NCI-H510A treated with DMSO at 0.1 percent for 48 hours (cell line): ENCODE data around the gene GUCY2F.

Source experiments
- DNase-seq: peaks from one replicate; lab custom pipeline; 2025; lab: John Stamatoyannopoulos, UW

GUCY2F gene

DNA sequence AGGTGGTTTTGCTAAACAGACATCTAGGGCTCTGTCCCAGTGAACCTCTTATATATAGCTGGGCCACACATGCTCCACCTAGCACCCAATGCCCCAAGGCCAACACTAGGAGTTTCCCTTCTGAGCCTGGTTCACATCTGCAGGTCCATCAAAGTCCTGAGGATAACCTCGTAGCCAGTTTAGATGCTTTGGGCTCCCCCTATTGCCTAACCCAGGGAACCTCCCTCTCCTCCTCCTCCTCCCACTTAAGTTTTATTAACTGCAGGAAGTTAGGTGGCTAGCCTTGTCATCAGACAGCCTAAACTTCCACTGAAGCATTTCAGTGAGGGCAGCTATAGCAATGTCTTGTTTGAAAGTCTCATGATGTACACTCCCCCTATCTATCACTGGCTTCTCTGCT lies 88.0 kb downstream of the GUCY2F start:
- no peak for DNase-seq

GRCh38 chrX:109392895-109393294 lies 89.0 kb downstream of the GUCY2F start:
- no peak for DNase-seq

GRCh38 chrX:109390556-109390955 lies 91.3 kb downstream of the GUCY2F start:
- DNase-seq = no peak

GRCh38 chrX:109389917-109390316 lies 92.0 kb downstream of the GUCY2F start:
- DNase-seq = no peak

DNA sequence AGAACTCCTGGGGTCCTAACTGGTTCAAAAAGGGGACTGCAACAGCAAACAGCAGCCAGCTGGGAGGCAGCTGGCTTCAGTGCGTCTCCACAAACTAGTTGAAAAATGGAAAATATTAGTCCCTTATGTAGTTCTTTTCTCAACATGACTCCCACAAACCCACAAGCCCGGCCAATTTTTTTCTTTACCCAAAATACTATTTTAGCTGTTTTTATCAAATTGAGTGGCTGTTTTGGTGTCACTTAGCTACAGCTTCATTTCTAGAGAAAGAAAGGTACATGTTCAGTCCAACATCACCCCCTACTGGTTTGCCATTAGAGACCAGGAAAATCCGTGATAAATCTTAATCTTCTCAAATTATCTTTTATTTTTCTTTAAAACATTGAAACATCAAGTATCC lies 97.2 kb downstream of the GUCY2F start:
- DNase-seq = no peak

GRCh38 chrX:109382332-109382731 lies 99.6 kb downstream of the GUCY2F start:
- DNase-seq = no peak

DNA sequence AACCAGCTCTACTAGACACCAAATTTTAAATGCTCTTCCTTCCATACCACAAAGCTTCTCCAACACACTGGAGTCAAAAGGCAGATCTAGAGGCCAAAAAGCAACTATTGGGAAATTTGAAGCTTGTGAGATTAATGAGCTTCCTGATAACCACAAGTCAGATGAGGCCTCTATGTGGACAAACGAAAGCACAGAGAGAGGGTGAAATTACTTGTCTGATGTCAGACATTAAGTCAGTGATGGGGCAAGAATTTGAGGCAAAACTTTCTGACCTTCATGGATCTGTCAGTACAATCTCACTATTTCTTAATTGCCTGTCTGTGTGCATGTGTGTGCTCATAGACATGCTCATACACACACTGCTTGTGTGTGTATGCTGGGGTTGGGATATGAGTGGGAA lies 103.6 kb downstream of the GUCY2F start:
- DNase-seq = no peak

GRCh38 chrX:109374262-109374960 lies 107.5 kb downstream of the GUCY2F start:
- DNase-seq = no peak

DNA sequence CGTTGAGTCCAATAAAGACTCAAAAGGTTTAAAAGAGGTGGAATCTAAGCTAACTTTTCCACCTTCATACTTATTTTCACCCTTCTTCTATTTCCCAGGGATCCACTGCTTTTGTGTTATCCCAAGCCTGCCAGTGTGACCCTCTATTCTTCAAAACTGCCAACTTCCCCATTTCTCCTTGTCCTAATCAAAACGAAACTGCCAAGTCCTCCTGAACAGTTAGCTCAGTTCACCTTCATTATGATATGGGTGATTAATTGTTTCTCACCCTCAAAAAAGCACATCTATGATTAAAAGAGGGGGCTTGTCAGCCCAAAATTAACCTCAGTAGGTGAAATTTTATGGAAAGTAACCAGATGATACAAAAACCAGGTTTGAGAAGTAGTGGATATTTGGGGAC lies 108.4 kb downstream of the GUCY2F start:
- DNase-seq = no peak

DNA sequence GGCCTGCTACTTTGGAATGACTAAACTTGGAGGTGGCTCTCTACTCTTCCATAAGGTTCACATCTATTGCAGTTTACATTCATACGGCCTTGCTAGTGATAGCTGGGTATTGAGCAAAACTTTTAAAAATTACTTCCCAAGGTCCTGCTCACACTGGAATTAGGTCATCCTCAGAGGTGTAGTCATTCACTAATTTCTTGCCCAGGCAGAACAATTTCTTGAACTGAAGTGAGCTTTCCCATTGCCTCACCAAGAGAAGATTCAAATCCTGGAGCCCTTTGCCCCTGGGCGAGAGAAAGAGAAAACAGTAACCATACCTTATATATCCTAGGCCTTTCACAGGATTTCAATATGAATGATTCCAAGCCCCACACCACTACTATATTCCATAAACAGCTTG lies 109.2 kb downstream of the GUCY2F start:
- no peak for DNase-seq

- no peak for DNase-seq
Measured at GRCh38 chrX:109372291-109372690, 109.6 kb downstream of the GUCY2F start.

GRCh38 chrX:109362101-109362500 lies 119.8 kb downstream of the GUCY2F start:
- DNase-seq = no peak

DNA sequence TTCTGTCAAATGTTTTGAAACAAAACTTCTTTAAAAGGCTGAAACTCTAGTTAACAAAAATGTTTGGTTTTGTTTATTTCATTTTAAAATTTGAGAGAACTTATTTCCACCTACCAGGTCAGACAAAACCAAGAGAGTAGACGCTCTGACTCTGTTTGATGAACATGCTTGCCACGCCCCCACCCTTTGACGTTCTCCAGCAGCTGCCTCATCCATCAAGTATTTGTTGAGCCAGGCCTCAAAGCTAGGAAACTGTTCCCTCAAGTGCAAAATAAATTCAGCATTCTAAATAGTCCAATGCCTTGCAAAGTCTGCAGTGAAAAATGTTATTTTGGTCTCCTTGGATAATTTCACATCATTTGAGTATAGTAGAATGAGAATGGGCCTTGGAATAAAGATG lies 121.6 kb downstream of the GUCY2F start:
- DNase-seq = no peak

- DNase-seq = no peak
Measured at GRCh38 chrX:109357706-109358105, 124.2 kb downstream of the GUCY2F start.

DNA sequence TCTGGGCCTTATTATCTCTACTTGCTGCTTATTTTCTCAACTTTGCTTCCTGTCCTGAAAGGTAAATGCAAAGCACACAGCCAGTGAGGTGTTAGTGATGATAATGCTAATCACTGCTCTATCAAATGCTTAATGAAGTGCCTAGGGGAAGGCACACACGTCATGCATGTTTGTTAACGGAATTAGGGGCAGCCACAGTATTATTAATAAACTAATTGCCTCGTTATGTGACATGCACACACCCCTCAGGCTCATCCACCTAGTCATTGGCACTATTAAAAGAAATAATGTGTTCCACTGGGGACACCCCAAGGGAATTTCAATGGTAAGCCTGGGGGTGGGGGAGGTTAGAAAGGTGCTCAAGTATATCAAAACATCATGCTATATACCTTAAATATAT lies 125.2 kb downstream of the GUCY2F start:
- DNase-seq = no peak

- DNase-seq = no peak
Measured at GRCh38 chrX:109352066-109352588, 129.8 kb downstream of the GUCY2F start.

GRCh38 chrX:109351557-109351956 lies 130.3 kb downstream of the GUCY2F start:
- DNase-seq = no peak

DNA sequence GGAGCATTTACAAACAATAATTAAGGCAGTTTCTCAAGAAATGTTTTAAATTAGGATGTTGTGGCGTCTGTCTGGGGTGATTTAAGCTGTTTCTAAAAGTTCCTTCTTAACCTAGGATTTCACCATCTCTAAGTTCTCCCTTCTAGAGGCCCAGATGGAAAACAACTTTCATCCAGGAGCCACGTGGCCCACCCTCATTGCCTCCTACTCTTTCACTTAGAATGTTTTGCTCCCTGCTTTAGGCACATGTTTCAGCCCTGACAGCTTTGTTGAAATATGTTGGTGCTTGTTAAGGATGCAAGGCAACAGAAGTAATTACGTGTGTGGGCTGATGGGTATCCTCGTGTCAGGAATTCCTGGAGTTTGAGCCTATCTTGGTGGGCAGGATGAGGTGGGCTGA lies 131.3 kb downstream of the GUCY2F start:
- no peak for DNase-seq

DNA sequence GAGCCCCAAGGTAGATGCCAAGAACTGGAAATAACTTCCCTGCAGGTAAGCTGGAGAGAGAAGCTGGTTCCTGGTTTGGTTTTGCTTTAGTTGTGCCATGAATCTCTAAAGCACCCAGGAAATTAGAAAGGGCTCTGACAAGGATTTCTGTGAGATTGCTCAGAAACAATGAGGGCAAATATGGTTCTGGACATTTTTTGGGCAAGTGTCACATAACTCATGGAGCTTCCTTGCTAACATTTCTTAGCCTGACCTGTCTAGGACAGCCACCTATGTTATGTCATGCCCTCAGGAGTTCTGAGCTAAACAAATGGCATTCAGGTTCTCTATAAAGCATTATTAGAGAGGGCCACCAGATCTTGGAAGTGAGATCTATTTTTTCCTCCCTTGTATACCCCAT lies 131.8 kb downstream of the GUCY2F start:
- no peak for DNase-seq

GRCh38 chrX:109347632-109348031 lies 134.3 kb downstream of the GUCY2F start:
- no peak for DNase-seq

- DNase-seq = no peak
Measured at GRCh38 chrX:109346491-109346890, 135.4 kb downstream of the GUCY2F start.

DNA sequence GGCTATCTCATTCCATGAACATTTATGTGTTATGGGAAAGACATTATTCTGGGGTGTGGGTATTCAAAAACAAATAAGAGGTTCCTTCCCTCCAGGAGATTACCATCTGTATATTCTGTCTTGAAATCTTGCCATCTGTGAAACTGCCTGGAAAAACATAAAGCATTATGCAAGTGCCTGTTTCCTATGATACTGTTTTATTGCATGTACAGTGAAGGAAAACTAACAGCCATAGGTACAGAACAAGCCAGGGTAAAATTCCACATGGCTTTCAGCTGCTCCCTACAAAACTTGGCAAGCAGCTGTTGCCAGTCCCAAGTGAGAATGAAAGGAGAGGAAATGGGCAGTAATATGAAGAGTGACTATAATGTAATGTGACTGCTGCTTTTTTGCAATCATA lies 136.0 kb downstream of the GUCY2F start:
- DNase-seq = no peak

DNA sequence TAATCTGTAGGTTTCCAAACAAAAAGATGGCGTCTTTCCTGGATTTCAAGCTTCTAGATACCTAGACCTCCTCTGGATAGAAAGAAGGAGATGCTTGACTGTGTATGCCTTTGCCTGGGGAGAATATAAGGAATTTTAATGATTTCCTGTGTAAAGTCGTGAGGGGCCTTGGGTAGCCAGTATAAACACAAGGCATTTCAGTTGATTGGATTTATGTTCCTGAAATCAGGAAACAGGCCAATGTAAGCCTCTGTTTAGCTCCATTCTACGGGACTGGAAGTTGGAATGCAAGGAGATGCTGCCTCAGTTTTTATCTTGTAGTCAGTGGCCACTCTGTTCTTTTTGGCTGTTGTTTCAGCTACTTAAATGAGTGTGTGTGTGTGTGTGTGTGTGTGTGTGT lies 137.2 kb downstream of the GUCY2F start:
- no peak for DNase-seq

DNA sequence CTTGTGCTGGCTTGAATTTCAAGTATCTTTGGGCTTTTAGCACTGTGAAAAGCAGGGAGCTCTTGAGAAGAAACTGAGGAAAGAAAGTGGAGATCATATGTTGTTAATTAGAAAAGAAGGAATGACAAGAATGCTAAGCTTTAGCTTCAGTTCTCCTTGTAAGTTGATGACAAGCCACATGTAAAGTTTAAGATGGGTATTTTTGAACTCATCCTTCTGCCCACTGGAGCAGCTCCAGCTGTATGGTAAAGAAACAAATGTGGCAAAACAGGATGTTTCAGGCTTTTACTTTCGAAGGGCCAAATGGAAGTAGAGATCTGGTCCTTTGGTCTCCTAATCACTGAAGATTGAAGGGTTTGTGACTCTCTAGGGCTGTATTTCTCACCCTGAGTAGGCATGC lies 137.8 kb downstream of the GUCY2F start:
- DNase-seq = no peak
